H7 (cell line): ENCODE measurements around the gene PCIF1. TPM values are rescaled to one million over a fixed set of nuclear protein-coding genes. Genes with fewer than 3 reads are reported as not detected.

Experiments
- DNase-seq: peaks from one replicate; pipeline ENCODE4 v3.0.0; 2012
- H3K27me3 ChIP-seq: 2 replicates; pipeline ENCODE4 v1.6.0; 2011; ENCODE audit warnings: mild to moderate bottlenecking, low read length; ENCODE audit not compliant: control insufficient read depth, insufficient read depth
- H3K36me3 ChIP-seq: replicated peaks from 2 replicates; pipeline ENCODE4 v1.5.1; 2011; ENCODE audit warnings: low read length; ENCODE audit not compliant: control insufficient read depth, insufficient read depth
- H3K4me3 ChIP-seq: 2 replicates; pipeline ENCODE4 v1.5.1; 2011; ENCODE audit warnings: low read depth, mild to moderate bottlenecking, control low read depth, low read length, moderate library complexity; ENCODE audit not compliant: insufficient read depth
- total RNA-seq: library from RNA; depleted of rRNA; stranded (reverse); fragments of >200 nt; shearing (Covaris generic); gene quantifications from 2 replicates; pipeline ENCODE4 v1.2.3, GENCODE V29; 2014

PCIF1 gene
- total RNA-seq, 1 experiment from 2014 or later = 22.8 TPM

- Histone ChIP-seq H3K4me3 (no peak overlapping the region), H3K36me3 (peaks cover 29% of the 10 kb centered on the region), H3K27me3 (no peaks in the 10 kb centered on the region)
- no peak for DNase-seq
These were observed 22.8 kb downstream of the PCIF1 start for GRCh38 chr20:45957021-45957941.

GRCh38 chr20:45958593-45958992 is 24.1 kb downstream of the PCIF1 start:
- no peak for DNase-seq
- no peak overlapping the region for H3K4me3 ChIP-seq
- no peaks in the 10 kb centered on the region for H3K27me3 ChIP-seq
- peaks cover 28% of the 10 kb centered on the region for H3K36me3 ChIP-seq

DNA sequence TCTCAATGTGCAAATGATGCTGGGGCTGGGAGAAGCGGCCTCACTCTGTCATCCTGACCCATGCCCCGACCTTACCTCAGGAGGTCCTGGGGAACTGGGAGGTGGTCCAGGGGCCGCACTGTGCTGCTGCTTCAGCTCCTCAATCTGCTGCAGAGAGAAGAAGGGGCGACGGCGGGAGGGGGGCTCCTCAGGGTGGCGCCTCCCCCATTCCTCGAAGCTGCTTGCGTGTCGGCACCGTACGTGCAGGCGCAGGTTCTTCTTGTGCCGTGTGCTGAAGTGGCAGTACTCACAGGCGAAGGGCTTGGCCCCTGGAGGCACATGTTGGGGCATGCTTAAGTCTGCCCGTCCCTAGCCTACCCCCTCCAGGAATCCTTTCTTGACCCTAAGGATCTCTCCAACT is 24.6 kb downstream of the PCIF1 start:
- H3K36me3 ChIP-seq = peaks cover 31% of the 10 kb centered on the region
- H3K27me3 ChIP-seq = no peaks in the 10 kb centered on the region
- no peak for DNase-seq
- no peak overlapping the region for H3K4me3 ChIP-seq

- no peaks in the 10 kb centered on the region for H3K27me3 ChIP-seq
- H3K4me3 ChIP-seq = no peak overlapping the region
- H3K36me3 ChIP-seq = peaks cover 31% of the 10 kb centered on the region
- no peak for DNase-seq
These were observed 25.6 kb downstream of the PCIF1 start for GRCh38 chr20:45959956-45960630.

GRCh38 chr20:45962031-45962755 is 27.7 kb downstream of the PCIF1 start:
- H3K36me3 ChIP-seq = peaks cover 32% of the 10 kb centered on the region
- no peaks in the 10 kb centered on the region for H3K27me3 ChIP-seq
- no peak for DNase-seq
- H3K4me3 ChIP-seq = no peak overlapping the region

GRCh38 chr20:45963059-45964005 is 28.8 kb downstream of the PCIF1 start:
- Histone ChIP-seq H3K36me3 (peaks cover 38% of the 10 kb centered on the region), H3K4me3 (no peak overlapping the region), H3K27me3 (no peaks in the 10 kb centered on the region)
- DNase-seq = peak; percentile 77

GRCh38 chr20:45964006-45964400 is 29.5 kb downstream of the PCIF1 start:
- H3K4me3 ChIP-seq = no peak overlapping the region
- H3K27me3 ChIP-seq = no peaks in the 10 kb centered on the region
- peaks cover 37% of the 10 kb centered on the region for H3K36me3 ChIP-seq
- DNase-seq = no peak

DNA sequence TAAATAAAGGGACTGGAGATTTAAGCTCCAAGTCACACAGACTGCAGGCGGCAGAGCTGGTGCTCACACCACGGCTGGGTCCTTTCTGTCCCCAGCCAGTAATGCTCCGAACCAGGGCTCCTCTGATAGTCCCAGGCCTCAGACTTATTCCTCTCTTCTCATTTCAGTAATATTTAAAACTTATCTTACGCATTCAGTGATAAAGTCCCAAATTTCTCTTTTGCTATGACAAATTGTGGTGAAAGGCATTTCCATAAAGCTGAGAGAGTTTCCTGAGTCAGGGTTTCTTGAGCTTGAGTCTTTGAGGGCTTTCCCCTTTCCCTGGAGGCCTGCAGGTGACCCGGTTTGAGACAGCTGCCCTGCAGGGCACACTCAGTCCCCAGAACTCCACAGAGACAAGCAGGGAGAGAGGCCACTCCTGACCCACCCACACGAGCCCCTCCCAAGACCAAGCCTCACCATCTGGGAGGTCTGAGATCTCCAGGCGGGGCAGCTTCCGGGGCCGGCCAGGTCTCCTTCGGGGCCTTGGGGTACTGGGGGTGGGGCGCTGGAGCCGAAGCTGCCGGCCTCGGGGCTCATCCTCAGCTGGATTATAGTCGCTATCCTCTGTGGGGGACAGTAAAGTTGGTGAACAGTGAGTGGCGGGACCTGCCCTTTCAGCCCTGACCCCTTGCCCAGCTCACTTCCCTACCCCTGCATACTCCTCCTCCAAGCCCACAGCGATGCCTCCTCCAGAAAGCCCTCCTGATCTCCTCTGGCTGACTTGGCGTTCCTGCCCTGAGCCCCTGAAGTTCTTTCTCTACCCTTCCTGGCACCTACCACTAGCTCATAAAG is 30.9 kb downstream of the PCIF1 start:
- DNase-seq = peak; percentile 32
- Histone ChIP-seq H3K27me3 (no peaks in the 10 kb centered on the region), H3K36me3 (peaks cover 34% of the 10 kb centered on the region), H3K4me3 (no peak overlapping the region)

- H3K4me3 ChIP-seq = no peak overlapping the region
- peak; percentile 21 for DNase-seq
- H3K36me3 ChIP-seq = peaks cover 30% of the 10 kb centered on the region
- H3K27me3 ChIP-seq = no peaks in the 10 kb centered on the region
These were observed 33.1 kb downstream of the PCIF1 start for GRCh38 chr20:45967551-45968080.

DNA sequence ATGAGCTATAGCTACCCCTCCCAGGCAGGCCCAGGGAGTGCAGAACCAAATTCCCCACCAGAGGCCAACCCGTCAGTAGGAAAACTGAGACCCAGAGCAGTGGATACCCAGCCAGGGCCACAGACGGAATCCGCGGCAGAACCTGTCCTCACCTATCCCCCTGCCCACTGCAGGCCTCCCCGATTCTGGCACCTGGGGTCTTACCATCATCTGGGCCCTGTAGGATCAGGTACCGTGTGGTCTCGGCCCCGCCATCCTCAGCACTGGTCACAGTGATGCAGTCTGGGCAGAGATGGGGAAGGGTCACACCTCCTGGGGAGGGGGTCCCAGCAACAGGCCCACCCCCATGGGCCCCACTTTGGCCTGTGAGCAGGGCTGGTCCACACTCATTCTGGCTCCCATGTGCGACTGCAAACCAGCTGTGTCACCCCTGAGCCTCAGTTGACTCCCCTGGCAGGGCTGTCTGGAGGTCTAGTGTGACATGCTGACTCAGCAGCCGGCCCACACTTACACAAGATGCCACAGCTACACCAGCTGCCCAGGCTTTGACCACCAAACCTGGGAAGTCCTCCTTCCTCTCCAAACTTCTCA is 33.7 kb downstream of the PCIF1 start:
- no peaks in the 10 kb centered on the region for H3K27me3 ChIP-seq
- no peak overlapping the region for H3K4me3 ChIP-seq
- H3K36me3 ChIP-seq = peaks cover 30% of the 10 kb centered on the region
- no peak for DNase-seq

- Histone ChIP-seq H3K36me3 (peaks cover 26% of the 10 kb centered on the region), H3K4me3 (no peak overlapping the region), H3K27me3 (no peaks in the 10 kb centered on the region)
- DNase-seq = no peak
These were observed 34.6 kb downstream of the PCIF1 start for GRCh38 chr20:45968801-45969711.
